ENCODE data around the gene BRD7. TPM values are rescaled to one million over a fixed set of nuclear protein-coding genes. Genes with fewer than 3 reads are reported as not detected.
"Not testable (repeated sequence)": the region's sequence is repeated elsewhere in the genome, so short reads cannot be mapped to it uniquely, and the experiment has no call there.

The BRD7 gene
- total RNA-seq, 1 experiment from 2014 or later, result 66.0 TPM

DNA sequence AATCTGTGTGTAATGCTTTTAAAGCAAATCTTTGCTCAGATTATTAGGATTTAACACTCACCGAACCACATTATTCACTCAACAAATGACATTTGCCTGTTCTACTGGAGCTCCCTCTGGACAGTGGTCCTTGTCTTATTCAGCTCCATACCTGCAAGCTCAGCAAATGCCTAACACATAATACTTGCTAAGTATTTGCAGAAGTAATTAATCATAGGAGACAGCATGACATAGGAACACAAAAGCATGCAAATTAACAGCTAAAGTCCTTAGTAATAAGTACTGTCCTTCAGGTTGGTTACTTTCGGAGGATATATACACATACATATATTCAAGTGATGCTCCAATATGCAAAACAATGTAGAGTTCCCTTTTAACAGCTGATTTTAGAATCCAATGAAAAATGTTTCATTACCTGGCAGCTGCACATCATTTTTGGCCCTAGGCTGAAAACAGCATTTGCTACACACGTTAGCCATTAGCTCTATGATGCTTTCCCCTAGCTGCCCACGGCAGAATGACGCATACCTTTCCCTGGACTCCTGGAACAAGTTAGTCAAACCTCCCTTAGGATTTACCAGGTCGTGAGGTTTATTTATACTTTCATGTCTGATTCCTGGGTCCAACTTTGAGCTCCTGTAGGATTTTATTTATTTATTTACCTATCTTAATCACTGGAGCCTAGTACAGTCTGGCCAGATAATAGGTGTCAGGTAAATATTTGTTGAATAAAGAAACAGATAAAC, 8.6 kb downstream of the BRD7 start:
- H3K9me2 ChIP-seq (replicated peaks; ENCODE audit: insufficient read depth, low read length), result no peaks in the 10 kb centered on the region
- peaks cover 95% of the 10 kb centered on the region for H3K79me2 ChIP-seq (ENCODE audit: low read length)
- H3K4me3 ChIP-seq (ENCODE audit: low read length), result no peak overlapping the region
- DNase-seq, result peak; percentile 72
- H3K27ac ChIP-seq (ENCODE audit: low read length), result peak overlapping the region; percentile 19; the same call in 1 of the 2 replicates
- no peaks in the 10 kb centered on the region for H3K27me3 ChIP-seq (ENCODE audit: low read length)
- H2AFZ ChIP-seq (ENCODE audit: low read length), result no peak overlapping the region
- no peak overlapping the region for H3K9ac ChIP-seq (ENCODE audit: low read length)
- peaks cover 43% of the 10 kb centered on the region; the same call in 1 of the 2 replicates for H3K36me3 ChIP-seq (ENCODE audit: insufficient read depth, low read length)
- peak overlapping the region; percentile 40 for H3K4me2 ChIP-seq (ENCODE audit: low read depth, low read length, poor library complexity, severe bottlenecking)
- peaks cover 7% of the 10 kb centered on the region; the same call in 1 of the 2 replicates for H4K20me1 ChIP-seq (ENCODE audit: insufficient read depth, low read depth, low read length)
- peaks cover 36% of the 10 kb centered on the region for H3K4me1 ChIP-seq (ENCODE audit: low read length)
- no peaks in the 10 kb centered on the region for H3K9me3 ChIP-seq (ENCODE audit: low read length)

DNA sequence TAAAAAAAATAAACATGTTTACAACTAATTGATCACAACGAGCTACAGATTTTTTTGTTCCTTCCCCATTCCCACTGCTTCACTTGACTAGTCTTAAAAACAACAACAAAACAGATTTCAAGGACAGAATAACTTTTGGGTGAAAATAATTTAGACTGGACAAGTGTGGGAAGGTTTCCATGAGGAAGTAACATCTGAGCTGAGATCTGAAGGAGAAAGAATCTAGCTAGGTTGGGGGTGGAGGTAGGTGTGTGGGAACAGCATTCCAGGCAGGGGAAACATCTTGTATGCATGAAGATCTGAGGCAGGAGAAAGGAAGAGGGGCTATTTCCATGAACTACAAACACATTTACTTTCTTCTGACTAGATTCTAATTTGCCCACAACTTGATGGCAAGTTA, 9.2 kb downstream of the BRD7 start:
- no peak overlapping the region for H3K9ac ChIP-seq (ENCODE audit: low read length)
- H3K9me3 ChIP-seq (ENCODE audit: low read length), result no peaks in the 10 kb centered on the region
- no peak overlapping the region for H3K4me3 ChIP-seq (ENCODE audit: low read length)
- peaks cover 36% of the 10 kb centered on the region for H3K4me1 ChIP-seq (ENCODE audit: low read length)
- no peaks in the 10 kb centered on the region for H3K9me2 ChIP-seq (replicated peaks; ENCODE audit: insufficient read depth, low read length)
- H4K20me1 ChIP-seq (ENCODE audit: insufficient read depth, low read depth, low read length), result peaks cover 5% of the 10 kb centered on the region; the same call in 1 of the 2 replicates
- DNase-seq, result no peak
- H3K36me3 ChIP-seq (ENCODE audit: insufficient read depth, low read length), result peaks cover 47% of the 10 kb centered on the region; the same call in 1 of the 2 replicates
- H3K79me2 ChIP-seq (ENCODE audit: low read length), result peaks cover 93% of the 10 kb centered on the region
- no peaks in the 10 kb centered on the region for H3K27me3 ChIP-seq (ENCODE audit: low read length)
- H3K4me2 ChIP-seq (ENCODE audit: low read depth, low read length, poor library complexity, severe bottlenecking), result peak overlapping the region; percentile 40
- H3K27ac ChIP-seq (ENCODE audit: low read length), result 0 out of 2 replicates have a peak overlapping the region, but pooled peaks have one; percentile 19
- H2AFZ ChIP-seq (ENCODE audit: low read length), result no peak overlapping the region

DNA sequence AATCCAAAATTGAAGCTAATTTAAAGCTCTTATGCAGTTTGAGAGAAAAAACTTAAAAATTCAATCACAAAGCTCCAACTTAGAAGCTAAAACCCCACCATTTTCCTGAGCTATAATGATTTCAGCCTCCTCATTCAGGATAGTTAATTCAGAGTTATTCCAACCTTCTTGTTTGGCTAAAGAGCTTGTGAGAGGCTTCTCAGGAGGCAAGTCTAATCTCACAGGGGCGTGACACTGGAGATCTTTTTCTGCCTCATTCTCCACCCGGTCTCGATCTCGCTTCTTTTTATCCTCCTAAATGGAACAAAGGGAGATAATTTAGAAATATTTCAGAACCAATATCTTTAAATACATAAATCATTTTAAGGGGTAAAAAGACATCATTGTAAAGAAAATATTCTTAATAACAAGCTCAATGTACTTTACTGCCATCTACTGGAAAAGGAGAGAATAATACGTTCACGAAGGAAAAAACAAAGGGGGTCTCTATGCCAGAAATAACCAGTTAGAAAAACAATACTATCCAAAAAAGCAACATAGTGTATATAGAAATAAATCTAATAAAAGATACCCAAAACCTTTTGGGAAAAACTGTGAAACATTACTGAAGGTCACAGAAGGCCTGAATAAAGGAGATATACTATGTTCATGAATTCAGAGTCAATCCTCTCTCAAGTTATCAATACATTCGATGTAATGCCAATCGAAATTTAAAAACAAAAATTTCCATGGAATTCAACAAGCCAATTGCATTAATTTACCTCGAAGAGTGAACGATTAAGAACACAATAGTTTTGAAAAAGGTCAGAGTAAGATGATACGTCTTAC, 13.9 kb downstream of the BRD7 start:
- Histone ChIP-seq H3K36me3 (ENCODE audit: insufficient read depth, low read length) (peaks cover 50% of the 10 kb centered on the region), H3K4me2 (ENCODE audit: low read depth, low read length, poor library complexity, severe bottlenecking) (no peak overlapping the region), H3K9me3 (ENCODE audit: low read length) (no peaks in the 10 kb centered on the region), H3K27ac (ENCODE audit: low read length) (no peak overlapping the region), H3K27me3 (ENCODE audit: low read length) (no peaks in the 10 kb centered on the region), H3K9me2 (replicated peaks; ENCODE audit: insufficient read depth, low read length) (no peaks in the 10 kb centered on the region), H3K4me3 (ENCODE audit: low read length) (no peak overlapping the region), H2AFZ (ENCODE audit: low read length) (no peak overlapping the region), H3K9ac (ENCODE audit: low read length) (no peak overlapping the region), H4K20me1 (ENCODE audit: insufficient read depth, low read depth, low read length) (no peaks in the 10 kb centered on the region), H3K79me2 (ENCODE audit: low read length) (peaks cover 62% of the 10 kb centered on the region), H3K4me1 (ENCODE audit: low read length) (peaks cover 6% of the 10 kb centered on the region)
- DNase-seq, result peak; percentile 71

DNA sequence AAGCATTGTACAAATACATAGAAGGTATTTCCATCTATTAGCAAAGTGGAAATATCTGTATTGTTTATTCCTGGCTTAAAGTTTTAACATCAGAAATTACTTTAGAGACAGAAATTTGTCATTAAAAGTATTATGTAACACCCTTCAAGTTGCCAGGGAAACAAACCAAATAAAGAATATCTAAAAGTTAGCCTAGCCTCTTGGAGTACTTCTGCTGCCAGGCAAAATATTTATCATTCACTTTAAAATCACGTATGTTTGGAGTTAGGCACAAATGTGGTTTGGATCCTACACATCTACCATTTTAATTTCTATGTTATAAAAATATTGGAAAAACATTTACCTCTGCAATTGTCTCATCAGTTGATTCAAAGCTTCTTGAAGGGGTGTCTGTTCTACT, 14.7 kb downstream of the BRD7 start:
- H3K9me3 ChIP-seq (ENCODE audit: low read length), result no peaks in the 10 kb centered on the region
- peaks cover 57% of the 10 kb centered on the region for H3K36me3 ChIP-seq (ENCODE audit: insufficient read depth, low read length)
- no peak for DNase-seq
- H2AFZ ChIP-seq (ENCODE audit: low read length), result no peak overlapping the region
- peaks cover 54% of the 10 kb centered on the region for H3K79me2 ChIP-seq (ENCODE audit: low read length)
- H3K27ac ChIP-seq (ENCODE audit: low read length), result no peak overlapping the region
- no peaks in the 10 kb centered on the region for H3K27me3 ChIP-seq (ENCODE audit: low read length)
- no peaks in the 10 kb centered on the region for H4K20me1 ChIP-seq (ENCODE audit: insufficient read depth, low read depth, low read length)
- H3K4me2 ChIP-seq (ENCODE audit: low read depth, low read length, poor library complexity, severe bottlenecking), result no peak overlapping the region
- H3K4me1 ChIP-seq (ENCODE audit: low read length), result no peaks in the 10 kb centered on the region
- no peak overlapping the region for H3K9ac ChIP-seq (ENCODE audit: low read length)
- H3K9me2 ChIP-seq (replicated peaks; ENCODE audit: insufficient read depth, low read length), result no peaks in the 10 kb centered on the region
- H3K4me3 ChIP-seq (ENCODE audit: low read length), result no peak overlapping the region

DNA sequence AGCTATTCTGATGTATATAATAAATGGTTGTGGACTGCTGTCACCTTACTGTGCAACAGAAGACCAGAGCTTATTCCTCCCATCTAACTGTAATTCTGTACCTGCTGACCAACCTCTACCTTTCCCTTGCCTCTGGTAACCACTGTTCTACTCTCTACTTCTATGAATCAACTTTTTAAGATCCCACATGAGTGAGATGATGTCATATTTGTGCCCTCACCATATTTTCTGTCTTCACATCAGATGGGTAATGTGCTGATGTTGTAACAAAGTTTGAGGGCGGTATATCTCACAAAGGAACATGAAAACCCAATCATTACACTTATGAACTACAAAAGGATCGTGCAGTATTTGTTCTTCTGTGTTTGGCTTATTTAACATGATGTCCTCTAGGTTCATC, 16.8 kb downstream of the BRD7 start:
- Histone ChIP-seq H3K79me2 (ENCODE audit: low read length) (peaks cover 35% of the 10 kb centered on the region), H3K4me3 (ENCODE audit: low read length) (no peak overlapping the region), H3K27me3 (ENCODE audit: low read length) (no peaks in the 10 kb centered on the region), H4K20me1 (ENCODE audit: insufficient read depth, low read depth, low read length) (no peaks in the 10 kb centered on the region), H3K9me3 (ENCODE audit: low read length) (no peaks in the 10 kb centered on the region), H3K9me2 (replicated peaks; ENCODE audit: insufficient read depth, low read length) (no peaks in the 10 kb centered on the region), H3K27ac (ENCODE audit: low read length) (no peak overlapping the region), H3K4me2 (ENCODE audit: low read depth, low read length, poor library complexity, severe bottlenecking) (no peak overlapping the region), H3K4me1 (ENCODE audit: low read length) (no peaks in the 10 kb centered on the region), H3K36me3 (ENCODE audit: insufficient read depth, low read length) (peaks cover 53% of the 10 kb centered on the region), H2AFZ (ENCODE audit: low read length) (no peak overlapping the region), H3K9ac (ENCODE audit: low read length) (no peak overlapping the region)
- no peak for DNase-seq

DNA sequence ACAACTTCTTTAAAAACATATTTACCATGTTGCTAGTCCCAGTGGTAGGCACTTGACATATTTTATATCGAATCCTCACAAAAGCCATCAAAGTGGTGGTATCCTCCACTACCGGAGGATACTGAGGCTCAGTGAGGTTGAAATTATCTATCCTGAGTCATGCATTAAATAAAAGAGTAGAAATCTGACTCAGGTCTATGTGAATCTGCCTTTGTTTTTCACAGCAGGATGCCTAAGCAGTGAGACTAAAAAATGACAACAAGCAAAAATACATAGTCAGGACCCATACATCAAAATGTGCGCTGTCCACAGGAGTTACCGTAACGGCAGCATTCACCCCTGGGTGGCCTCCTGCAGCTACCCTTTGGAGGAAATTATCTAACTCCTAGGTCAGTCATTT, 17.7 kb downstream of the BRD7 start:
- H3K9ac ChIP-seq (ENCODE audit: low read length), result no peak overlapping the region
- H3K79me2 ChIP-seq (ENCODE audit: low read length), result peaks cover 28% of the 10 kb centered on the region
- no peak overlapping the region for H3K4me3 ChIP-seq (ENCODE audit: low read length)
- H3K4me1 ChIP-seq (ENCODE audit: low read length), result no peaks in the 10 kb centered on the region
- H3K4me2 ChIP-seq (ENCODE audit: low read depth, low read length, poor library complexity, severe bottlenecking), result no peak overlapping the region
- no peaks in the 10 kb centered on the region for H4K20me1 ChIP-seq (ENCODE audit: insufficient read depth, low read depth, low read length)
- no peaks in the 10 kb centered on the region for H3K27me3 ChIP-seq (ENCODE audit: low read length)
- H3K27ac ChIP-seq (ENCODE audit: low read length), result no peak overlapping the region
- H3K9me3 ChIP-seq (ENCODE audit: low read length), result no peaks in the 10 kb centered on the region
- H3K9me2 ChIP-seq (replicated peaks; ENCODE audit: insufficient read depth, low read length), result no peaks in the 10 kb centered on the region
- H2AFZ ChIP-seq (ENCODE audit: low read length), result no peak overlapping the region
- peaks cover 53% of the 10 kb centered on the region for H3K36me3 ChIP-seq (ENCODE audit: insufficient read depth, low read length)
- DNase-seq, result no peak

DNA sequence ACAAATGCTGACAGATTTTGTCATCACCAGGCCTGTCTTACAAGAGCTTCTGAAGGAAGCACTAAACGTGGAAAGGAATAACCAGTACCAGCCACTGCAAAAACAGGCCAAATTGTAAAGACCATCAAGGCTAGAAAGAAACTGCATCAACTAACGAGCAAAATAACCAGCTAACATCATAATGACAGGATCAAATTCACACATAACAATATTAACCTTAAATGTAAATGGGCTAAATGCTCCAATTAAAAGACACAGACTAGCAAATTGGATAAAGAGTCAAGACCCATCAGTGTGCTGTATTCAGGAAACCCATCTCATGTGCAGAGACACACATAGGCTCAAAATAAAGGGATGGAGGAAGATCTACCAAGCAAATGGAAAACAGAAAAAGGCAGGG, 23.6 kb downstream of the BRD7 start:
- H3K27ac ChIP-seq (ENCODE audit: low read length); H3K4me3 ChIP-seq (ENCODE audit: low read length); H3K4me2 ChIP-seq (ENCODE audit: low read depth, low read length, poor library complexity, severe bottlenecking); H3K9ac ChIP-seq (ENCODE audit: low read length); H3K4me1 ChIP-seq (ENCODE audit: low read length); H3K27me3 ChIP-seq (ENCODE audit: low read length); H3K9me3 ChIP-seq (ENCODE audit: low read length); H2AFZ ChIP-seq (ENCODE audit: low read length); DNase-seq; H3K79me2 ChIP-seq (ENCODE audit: low read length); H3K9me2 ChIP-seq (replicated peaks; ENCODE audit: insufficient read depth, low read length); H4K20me1 ChIP-seq (ENCODE audit: insufficient read depth, low read depth, low read length): not testable (repeated sequence)
- H3K36me3 ChIP-seq (ENCODE audit: insufficient read depth, low read length), result peaks cover 31% of the 10 kb centered on the region

DNA sequence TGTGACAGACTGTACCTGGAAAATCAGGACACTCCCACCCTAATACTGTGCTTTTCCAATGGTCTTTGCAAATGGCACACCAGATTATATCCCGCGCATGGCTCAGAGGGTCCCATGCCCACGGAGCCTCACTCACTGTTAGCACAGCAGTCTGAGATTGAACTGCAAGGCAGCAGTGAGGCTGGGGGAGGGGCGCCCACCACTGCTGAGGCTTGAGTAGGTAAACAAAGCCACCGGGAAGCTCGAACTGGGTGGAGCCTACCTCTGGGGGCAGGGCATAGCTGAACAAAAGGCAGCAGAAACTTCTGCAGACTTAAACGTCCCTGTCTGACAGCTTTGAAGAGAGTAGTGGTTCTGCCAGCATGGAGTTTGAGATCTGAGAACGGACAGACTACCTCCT, 25.2 kb downstream of the BRD7 start:
- DNase-seq; H3K27me3 ChIP-seq (ENCODE audit: low read length); H3K9me2 ChIP-seq (replicated peaks; ENCODE audit: insufficient read depth, low read length); H2AFZ ChIP-seq (ENCODE audit: low read length); H4K20me1 ChIP-seq (ENCODE audit: insufficient read depth, low read depth, low read length); H3K79me2 ChIP-seq (ENCODE audit: low read length); H3K4me3 ChIP-seq (ENCODE audit: low read length); H3K9me3 ChIP-seq (ENCODE audit: low read length); H3K4me2 ChIP-seq (ENCODE audit: low read depth, low read length, poor library complexity, severe bottlenecking); H3K4me1 ChIP-seq (ENCODE audit: low read length); H3K9ac ChIP-seq (ENCODE audit: low read length); H3K27ac ChIP-seq (ENCODE audit: low read length): not testable (repeated sequence)
- peaks cover 26% of the 10 kb centered on the region for H3K36me3 ChIP-seq (ENCODE audit: insufficient read depth, low read length)
